Neural progenitor cell (in vitro differentiated cells): ENCODE data around the gene PC.

Experiments used
- EZH2 ChIP-seq: fragments of 200-600 bp; sonication (generic); IDR thresholded peaks from 2 replicates; pipeline ENCODE4 v1.6.1; 2017; ENCODE audit warnings: antibody characterized with exemption, mild to moderate bottlenecking, moderate library complexity
- TF ChIP-seq, protein P1 (sequence below): fragments of 200-600 bp; sonication (generic); IDR thresholded peaks from 2 replicates; pipeline ENCODE4 v1.5.1; 2017; ENCODE audit warnings: antibody characterized with exemption, mild to moderate bottlenecking

- TF ChIP-seq EZH2, result no peak
- TF ChIP-seq, protein P1, sequence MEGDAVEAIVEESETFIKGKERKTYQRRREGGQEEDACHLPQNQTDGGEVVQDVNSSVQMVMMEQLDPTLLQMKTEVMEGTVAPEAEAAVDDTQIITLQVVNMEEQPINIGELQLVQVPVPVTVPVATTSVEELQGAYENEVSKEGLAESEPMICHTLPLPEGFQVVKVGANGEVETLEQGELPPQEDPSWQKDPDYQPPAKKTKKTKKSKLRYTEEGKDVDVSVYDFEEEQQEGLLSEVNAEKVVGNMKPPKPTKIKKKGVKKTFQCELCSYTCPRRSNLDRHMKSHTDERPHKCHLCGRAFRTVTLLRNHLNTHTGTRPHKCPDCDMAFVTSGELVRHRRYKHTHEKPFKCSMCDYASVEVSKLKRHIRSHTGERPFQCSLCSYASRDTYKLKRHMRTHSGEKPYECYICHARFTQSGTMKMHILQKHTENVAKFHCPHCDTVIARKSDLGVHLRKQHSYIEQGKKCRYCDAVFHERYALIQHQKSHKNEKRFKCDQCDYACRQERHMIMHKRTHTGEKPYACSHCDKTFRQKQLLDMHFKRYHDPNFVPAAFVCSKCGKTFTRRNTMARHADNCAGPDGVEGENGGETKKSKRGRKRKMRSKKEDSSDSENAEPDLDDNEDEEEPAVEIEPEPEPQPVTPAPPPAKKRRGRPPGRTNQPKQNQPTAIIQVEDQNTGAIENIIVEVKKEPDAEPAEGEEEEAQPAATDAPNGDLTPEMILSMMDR, result no peak
Observed at GRCh38 chr11:66902486-66903177, 55.6 kb downstream of the PC start.
